Muscle of leg (tissue), 9 donors: ENCODE data around the gene GPRC5B. TPM values are rescaled to one million over a fixed set of nuclear protein-coding genes. Genes with fewer than 3 reads are reported as not detected.

Source experiments
- polyA plus RNA-seq, 8 donors: library from polyadenylated mRNA; unstranded; fragments of 120-200 nt; gene quantifications; one replicate each; pipeline versions ENCODE4 v1.2.1 to v1.2.3, GENCODE V29; 2013; ENCODE audit warnings: inconsistent platforms in 1 of 8, low replicate concordance in 1 of 8; ENCODE audit not compliant: insufficient read length in 8 of 8, insufficient read depth in 1 of 8
- total RNA-seq: library from RNA; stranded (reverse); fragments of 120-200 nt; gene quantifications from one replicate; pipeline ENCODE4 v1.2.4, GENCODE V29; 2013

The GPRC5B gene
- total and polyA plus RNA-seq, 9 donors: 39.9 to 92.0 (median 78.8) TPM

Other genes with a start within 250 kb of the GPRC5B start
- gene KNOP1, start 166.6 kb downstream of the GPRC5B start, total RNA-seq: 23.5 TPM
- gene KNOP1, start 166.6 kb downstream of the GPRC5B start, polyA plus RNA-seq: 10 to 100 TPM; 22.3 to 40.2 (median 25.7) TPM
- 10.2 TPM for gene IQCK, start 166.6 kb downstream of the GPRC5B start, total RNA-seq
- 10 to 100 TPM; 13.3 to 15.2 (median 14.7) TPM for gene IQCK, start 166.6 kb downstream of the GPRC5B start, polyA plus RNA-seq
- gene GPR139, start 189.0 kb upstream of the GPRC5B start, total RNA-seq: not detected
- gene GPR139, start 189.0 kb upstream of the GPRC5B start, polyA plus RNA-seq: not detected